OCI-LY7 (cell line): Measurements from ENCODE around the gene GRAMD2A.

Source experiments
- EZH2phosphoT487 ChIP-seq: fragments of 200-600 bp; sonication (generic); IDR thresholded peaks from 2 replicates; pipeline ENCODE4 v1.6.1; 2018; ENCODE audit warnings: low read depth, borderline replicate concordance, mild to moderate bottlenecking, mixed run types, antibody characterized with exemption, low read length, moderate library complexity, mixed read lengths
- TF ChIP-seq, protein P1 (sequence below): fragments of 200-600 bp; sonication (generic); conservative IDR thresholded peaks from 2 replicates; pipeline ENCODE4 v1.5.1; 2014; ENCODE audit warnings: mild to moderate bottlenecking, antibody characterized with exemption, low read length, moderate library complexity, mixed read lengths

DNA sequence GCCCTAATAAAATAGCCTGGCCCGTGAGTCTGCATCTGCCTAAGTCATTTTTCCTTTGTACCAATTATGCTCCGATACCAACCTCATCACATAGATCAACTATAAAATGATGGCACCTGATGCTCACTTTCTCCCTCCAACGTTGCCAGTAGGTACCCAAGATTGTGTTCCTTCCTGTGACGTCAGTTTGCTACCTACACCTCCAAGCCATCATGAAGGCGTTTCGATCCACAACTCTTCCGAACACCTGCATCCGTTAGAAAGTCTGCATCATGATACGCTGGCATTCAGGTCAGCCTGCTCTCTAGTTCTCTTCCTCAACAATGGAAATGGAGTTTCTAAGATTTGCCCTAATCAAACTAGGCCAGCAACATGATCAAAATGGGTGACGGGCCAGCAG, 25.7 kb upstream of the GRAMD2A start:
- TF ChIP-seq, protein P1, sequence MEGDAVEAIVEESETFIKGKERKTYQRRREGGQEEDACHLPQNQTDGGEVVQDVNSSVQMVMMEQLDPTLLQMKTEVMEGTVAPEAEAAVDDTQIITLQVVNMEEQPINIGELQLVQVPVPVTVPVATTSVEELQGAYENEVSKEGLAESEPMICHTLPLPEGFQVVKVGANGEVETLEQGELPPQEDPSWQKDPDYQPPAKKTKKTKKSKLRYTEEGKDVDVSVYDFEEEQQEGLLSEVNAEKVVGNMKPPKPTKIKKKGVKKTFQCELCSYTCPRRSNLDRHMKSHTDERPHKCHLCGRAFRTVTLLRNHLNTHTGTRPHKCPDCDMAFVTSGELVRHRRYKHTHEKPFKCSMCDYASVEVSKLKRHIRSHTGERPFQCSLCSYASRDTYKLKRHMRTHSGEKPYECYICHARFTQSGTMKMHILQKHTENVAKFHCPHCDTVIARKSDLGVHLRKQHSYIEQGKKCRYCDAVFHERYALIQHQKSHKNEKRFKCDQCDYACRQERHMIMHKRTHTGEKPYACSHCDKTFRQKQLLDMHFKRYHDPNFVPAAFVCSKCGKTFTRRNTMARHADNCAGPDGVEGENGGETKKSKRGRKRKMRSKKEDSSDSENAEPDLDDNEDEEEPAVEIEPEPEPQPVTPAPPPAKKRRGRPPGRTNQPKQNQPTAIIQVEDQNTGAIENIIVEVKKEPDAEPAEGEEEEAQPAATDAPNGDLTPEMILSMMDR: no peak
- TF ChIP-seq EZH2phosphoT487: no peak
